GM21526 (cell line): ENCODE results near the gene ST6GALNAC1.

ENCODE experiments used
- ATAC-seq: cut with Tn5 transposase; IDR thresholded peaks from one replicate; pipeline ENCODE4 v1.9.1; 2021; ENCODE audit warnings: moderate library complexity; ENCODE audit not compliant: unreplicated experiment, low FRiP score

ST6GALNAC1 gene

DNA sequence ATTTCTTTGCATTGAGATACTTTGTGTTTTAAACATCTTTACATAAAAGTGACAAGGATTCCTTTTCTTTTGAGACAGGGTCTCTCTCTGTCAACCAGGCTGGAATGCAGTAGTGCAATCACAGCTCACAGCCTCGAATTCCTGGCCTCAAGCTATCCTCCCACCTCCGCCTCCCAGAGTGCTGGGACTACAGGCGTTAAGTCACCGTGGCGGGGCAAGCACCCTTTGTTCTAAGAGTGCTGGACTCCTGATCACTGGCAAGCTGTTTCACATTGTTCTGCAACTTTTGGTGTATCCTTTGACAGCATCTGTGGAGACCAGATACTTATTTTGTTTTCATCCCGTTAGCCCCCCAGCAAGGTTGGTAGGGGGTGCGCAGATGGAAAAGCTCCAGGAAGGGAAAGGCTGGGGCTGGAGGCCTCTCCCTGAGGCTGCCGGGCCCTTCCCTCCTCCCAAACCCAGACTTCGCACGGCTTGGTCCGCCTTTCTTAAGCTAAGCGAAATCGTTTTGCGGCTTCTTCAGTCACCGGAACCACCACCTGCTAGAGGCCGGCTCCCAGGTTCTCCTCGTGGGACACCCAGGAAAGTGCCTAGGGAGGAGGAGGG, 59.0 kb downstream of the ST6GALNAC1 start:
- no peak for ATAC-seq

GRCh38 chr17:76582660-76583059, 60.9 kb downstream of the ST6GALNAC1 start:
- ATAC-seq: no peak

- ATAC-seq: no peak
Observed at GRCh38 chr17:76581515-76581914, 62.0 kb downstream of the ST6GALNAC1 start.

- ATAC-seq: no peak
Observed at GRCh38 chr17:76579281-76579680, 64.3 kb downstream of the ST6GALNAC1 start.

GRCh38 chr17:76578376-76578775, 65.2 kb downstream of the ST6GALNAC1 start:
- no peak for ATAC-seq

DNA sequence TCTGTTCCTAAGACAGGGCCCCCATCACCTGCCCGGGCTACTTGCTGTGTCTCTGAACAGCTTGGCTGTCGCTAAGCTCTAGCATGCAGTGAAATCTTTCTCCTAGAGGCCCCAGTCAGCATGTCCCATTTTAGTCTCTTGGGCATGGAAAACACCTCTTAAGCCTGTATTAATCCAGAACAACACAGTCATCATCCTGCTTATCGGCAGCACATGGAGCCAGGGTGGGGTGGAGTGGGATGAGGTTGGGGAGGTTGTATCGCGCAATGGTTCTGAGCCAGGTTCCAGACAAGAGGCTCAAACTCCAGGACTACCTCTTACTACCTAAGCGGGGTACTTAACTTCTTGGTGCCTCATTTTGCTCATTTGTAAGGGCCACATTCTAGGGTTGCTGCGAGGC, 65.7 kb downstream of the ST6GALNAC1 start:
- ATAC-seq: no peak

DNA sequence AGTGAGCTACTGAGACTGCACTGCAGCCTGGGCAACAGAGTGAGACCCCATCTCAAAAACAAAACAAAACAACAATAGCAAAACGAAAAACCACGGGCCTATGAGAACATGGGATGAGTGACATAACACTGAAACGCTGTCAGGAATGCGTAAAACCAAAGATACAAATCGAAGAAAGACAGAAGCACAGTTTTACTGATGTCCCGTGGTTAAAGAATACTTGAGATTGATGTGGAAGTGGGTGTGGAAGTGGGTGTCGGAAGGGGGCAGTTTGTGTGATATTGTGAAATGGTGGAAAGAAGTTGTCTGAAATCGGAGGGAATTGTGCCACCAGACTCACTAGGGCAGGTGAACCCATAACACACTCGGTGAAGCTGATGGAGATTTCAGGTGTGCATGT, 67.4 kb downstream of the ST6GALNAC1 start:
- ATAC-seq: no peak

GRCh38 chr17:76575570-76575969, 68.0 kb downstream of the ST6GALNAC1 start:
- no peak for ATAC-seq
